Caco-2 (cell line): Measurements from ENCODE around the gene ZNF358. TPM values are rescaled to one million over a fixed set of nuclear protein-coding genes. Genes with fewer than 3 reads are reported as not detected.

Experiments used
- BruUV-seq: library from RNA; stranded (reverse); fragments of 400-500 nt; replicated peaks from 2 replicates; lab custom pipeline; 2021; lab: Mats Ljungman, UMichigan
- CTCF ChIA-PET: fragments of 300-600 bp; sonication (Branson Sonifier 250); formaldehyde crosslinking; loops from one replicate; lab custom pipeline; 2022; ENCODE audit warnings: antibody characterized with exemption; lab: Charles Lee
- POLR2A ChIA-PET: fragments of 300-600 bp; sonication (Branson Sonifier 250); formaldehyde crosslinking; loops from one replicate; lab custom pipeline; 2022; ENCODE audit warnings: antibody characterized with exemption; lab: Charles Lee
- DNase-seq, 2 experiments: peaks; one replicate each; pipeline versions ENCODE4 v3.0.0 to v3.0.0-alpha.2; 2020 to 2022
- H3K27me3 ChIP-seq: replicated peaks from 2 replicates; pipeline ENCODE4 v1.6.0; 2011; ENCODE audit warnings: low read length; ENCODE audit not compliant: control insufficient read depth, insufficient read depth
- H3K36me3 ChIP-seq: 2 replicates; pipeline ENCODE4 v1.5.1; 2011; ENCODE audit warnings: low read length; ENCODE audit not compliant: control insufficient read depth, insufficient read depth
- H3K4me1 ChIP-seq: fragments of 250-450 bp; sonication (Bioruptor Pico); 2 replicates; pipeline ENCODE4 v1.5.1; 2020; ENCODE audit warnings: mild to moderate bottlenecking
- H3K4me3 ChIP-seq: 2 replicates; pipeline ENCODE4 v1.5.1; 2011; ENCODE audit warnings: low read depth, mild to moderate bottlenecking, control low read depth, low read length
- H3K9me3 ChIP-seq: fragments of 250-450 bp; sonication (Bioruptor Pico); 2 replicates; pipeline ENCODE4 v1.5.1; 2020; ENCODE audit warnings: mild to moderate bottlenecking, moderate library complexity
- H3K27ac Mint-ChIP-seq: one replicate; pipeline ENCODE4 v1.8.0; 2022; ENCODE audit warnings: mixed read lengths; ENCODE audit not compliant: unreplicated experiment
- H3K27me3 Mint-ChIP-seq: one replicate; pipeline ENCODE4 v1.8.0; 2022; ENCODE audit warnings: mixed read lengths; ENCODE audit not compliant: insufficient read depth, unreplicated experiment
- H3K36me3 Mint-ChIP-seq: one replicate; pipeline ENCODE4 v1.8.0; 2022; ENCODE audit warnings: mild to moderate bottlenecking, mixed read lengths; ENCODE audit not compliant: insufficient read depth, unreplicated experiment
- H3K4me1 Mint-ChIP-seq: one replicate; pipeline ENCODE4 v1.8.0; 2022; ENCODE audit warnings: low read depth, mixed read lengths; ENCODE audit not compliant: unreplicated experiment
- H3K4me3 Mint-ChIP-seq: one replicate; pipeline ENCODE4 v1.8.0; 2022; ENCODE audit warnings: mild to moderate bottlenecking, moderate library complexity, mixed read lengths; ENCODE audit not compliant: unreplicated experiment
- H3K9me3 Mint-ChIP-seq: one replicate; pipeline ENCODE4 v1.8.0; 2022; ENCODE audit warnings: mixed read lengths; ENCODE audit not compliant: unreplicated experiment
- CTCF ChIP-seq, 2 experiments: fragments of 200-600 bp in 1 of 2; IDR thresholded peaks; 1 replicate in 1 of 2; 2 replicates in 1 of 2; pipeline versions ENCODE4 v1.5.1 to v1.8.0; 2011 to 2022; ENCODE audit warnings: antibody characterized with exemption in 1 of 2, control low read depth in 1 of 2, inconsistent platforms in 1 of 2, low read depth in 1 of 2, low read length in 1 of 2, mild to moderate bottlenecking in 1 of 2, moderate library complexity in 1 of 2; ENCODE audit not compliant: insufficient read depth in 1 of 2, severe bottlenecking in 1 of 2, unreplicated experiment in 1 of 2
- intact Hi-C: fragments of 100-400 bp; cut with micrococcal nuclease; formaldehyde crosslinking; loops from one replicate; pipeline ENCODE4 v1.10.0; 2022; ENCODE audit not compliant: unreplicated experiment
- total RNA-seq: library from RNA; stranded (reverse); gene quantifications from 2 replicates; pipeline ENCODE4 v1.2.3, GENCODE V29; 2022

Gene ZNF358
- total RNA-seq, 1 experiment from 2014 or later = 29.4 TPM

GRCh38 chr19:7500811-7501450 is 15.0 kb upstream of the ZNF358 start:
- Mint-ChIP-seq H3K9me3 (no peaks in the 10 kb centered on the region), H3K27me3 (no peaks in the 10 kb centered on the region), H3K36me3 (no peaks in the 10 kb centered on the region), H3K27ac (peak overlapping the region; percentile 12), H3K4me3 (peak overlapping the region; percentile 72), H3K4me1 (peaks cover 6% of the 10 kb centered on the region)
- H3K36me3 ChIP-seq = no peaks in the 10 kb centered on the region
- intact Hi-C loops = no loop called here
- peak in 1 of 2 experiments; percentile 24 for TF ChIP-seq CTCF (IDR thresholded peaks at IDR 0.05; ENCODE audit: insufficient read depth in 1 of 2, low read depth in 1 of 2, low read length in 1 of 2, severe bottlenecking in 1 of 2, unreplicated experiment in 1 of 2)
- no peaks in the 10 kb centered on the region for H3K27me3 ChIP-seq
- peak overlapping the region; percentile 70 for H3K4me3 ChIP-seq
- no peaks in the 10 kb centered on the region for H3K4me1 ChIP-seq
- no TSS peak for BruUV-seq
- peak; percentile 88 to 90 for DNase-seq
- POLR2A ChIA-PET = interaction anchor here (0.7 kb wide), 1 partner anchor 125 kb away, joined by 3 read pairs; no protein-coding TSS in a partner anchor
- H3K9me3 ChIP-seq = no peaks in the 10 kb centered on the region
- CTCF ChIA-PET = no interaction called here

DNA sequence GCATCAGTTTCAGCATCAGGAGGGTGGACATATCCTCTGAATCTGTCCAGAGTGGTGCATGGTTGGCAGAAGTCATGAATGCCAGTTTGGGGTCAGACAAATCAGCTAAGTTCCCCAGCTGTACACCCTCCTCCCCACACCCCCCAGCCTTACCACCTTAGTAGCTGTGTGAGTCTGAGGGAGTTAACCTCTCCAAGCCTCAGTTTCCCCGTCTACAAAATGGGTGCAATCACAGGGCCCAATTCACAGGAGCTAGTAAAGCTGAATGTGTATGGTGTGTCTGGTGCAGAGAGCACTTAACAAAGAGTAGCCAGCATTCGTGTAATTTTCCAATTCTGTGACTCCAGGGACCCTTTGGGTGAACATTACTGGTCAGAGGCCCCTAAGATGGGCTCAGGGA is 13.4 kb upstream of the ZNF358 start:
- no peak for TF ChIP-seq CTCF (IDR thresholded peaks at IDR 0.05; ENCODE audit: insufficient read depth in 1 of 2, low read depth in 1 of 2, low read length in 1 of 2, severe bottlenecking in 1 of 2, unreplicated experiment in 1 of 2)
- intact Hi-C loops = no loop called here
- POLR2A ChIA-PET = no interaction called here
- Histone ChIP-seq H3K4me3 (no peak overlapping the region), H3K4me1 (no peaks in the 10 kb centered on the region), H3K36me3 (no peaks in the 10 kb centered on the region), H3K9me3 (no peaks in the 10 kb centered on the region), H3K27me3 (no peaks in the 10 kb centered on the region)
- H3K4me1 Mint-ChIP-seq = no peaks in the 10 kb centered on the region
- no peak overlapping the region for H3K4me3 Mint-ChIP-seq
- H3K27me3 Mint-ChIP-seq = no peaks in the 10 kb centered on the region
- H3K27ac Mint-ChIP-seq = no peak overlapping the region
- H3K9me3 Mint-ChIP-seq = no peaks in the 10 kb centered on the region
- no peak for DNase-seq
- CTCF ChIA-PET = no interaction called here
- BruUV-seq = no TSS peak
- peaks cover 10% of the 10 kb centered on the region for H3K36me3 Mint-ChIP-seq

- Histone ChIP-seq H3K9me3 (no peaks in the 10 kb centered on the region), H3K27me3 (no peaks in the 10 kb centered on the region), H3K4me1 (no peaks in the 10 kb centered on the region), H3K4me3 (no peak overlapping the region), H3K36me3 (no peaks in the 10 kb centered on the region)
- no peaks in the 10 kb centered on the region for H3K4me1 Mint-ChIP-seq
- no peaks in the 10 kb centered on the region for H3K27me3 Mint-ChIP-seq
- no peak for DNase-seq
- H3K36me3 Mint-ChIP-seq = peaks cover 10% of the 10 kb centered on the region
- CTCF ChIA-PET = interaction anchor here (0.7 kb wide), 1 partner anchor 10 kb away, joined by 3 read pairs; no protein-coding TSS in a partner anchor
- H3K4me3 Mint-ChIP-seq = no peak overlapping the region
- POLR2A ChIA-PET = interaction anchor here (0.8 kb wide), 1 partner anchor 16 kb away, joined by 9 read pairs; no protein-coding TSS in a partner anchor
- BruUV-seq = no TSS peak
- intact Hi-C loops = no loop called here
- no peak overlapping the region for H3K27ac Mint-ChIP-seq
- no peak for TF ChIP-seq CTCF (IDR thresholded peaks at IDR 0.05; ENCODE audit: insufficient read depth in 1 of 2, low read depth in 1 of 2, low read length in 1 of 2, severe bottlenecking in 1 of 2, unreplicated experiment in 1 of 2)
- no peaks in the 10 kb centered on the region for H3K9me3 Mint-ChIP-seq
Observed at GRCh38 chr19:7504684-7505083, 11.2 kb upstream of the ZNF358 start.
